ENCODE data around the gene SPINK9.
"Not testable (repeated sequence)": the region's sequence is repeated elsewhere in the genome, so short reads cannot be mapped to it uniquely, and the experiment has no call there.

Gene SPINK9, protein sequence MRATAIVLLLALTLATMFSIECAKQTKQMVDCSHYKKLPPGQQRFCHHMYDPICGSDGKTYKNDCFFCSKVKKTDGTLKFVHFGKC

DNA sequence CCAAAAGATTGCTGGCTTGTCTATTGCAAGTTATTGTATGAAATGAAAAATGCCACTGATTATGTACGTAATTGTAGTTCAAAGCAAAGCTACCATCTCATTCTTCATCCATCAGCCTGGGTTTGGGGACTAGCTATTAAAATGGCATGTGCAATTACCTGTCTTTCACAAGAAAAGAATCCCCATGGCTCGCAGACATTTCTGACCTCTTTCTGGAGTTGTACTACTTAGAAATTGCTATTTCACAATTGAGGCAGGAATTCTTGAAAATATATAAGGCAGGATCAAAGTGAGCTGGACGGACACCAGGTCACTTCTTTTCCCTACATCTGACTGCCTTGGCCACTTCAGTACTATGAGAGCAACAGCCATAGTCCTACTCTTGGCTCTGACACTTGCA, at the start of gene SPINK9:
Gene SPINK9 (plus strand): TSS at position 301 of the 400 bp plus-strand sequence. CDS start 55 bp downstream, at position 356.
- in situ Hi-C loops (cut with HindIII; ENCODE audit: low sequenced_read_pairs): no loop called here

DNA sequence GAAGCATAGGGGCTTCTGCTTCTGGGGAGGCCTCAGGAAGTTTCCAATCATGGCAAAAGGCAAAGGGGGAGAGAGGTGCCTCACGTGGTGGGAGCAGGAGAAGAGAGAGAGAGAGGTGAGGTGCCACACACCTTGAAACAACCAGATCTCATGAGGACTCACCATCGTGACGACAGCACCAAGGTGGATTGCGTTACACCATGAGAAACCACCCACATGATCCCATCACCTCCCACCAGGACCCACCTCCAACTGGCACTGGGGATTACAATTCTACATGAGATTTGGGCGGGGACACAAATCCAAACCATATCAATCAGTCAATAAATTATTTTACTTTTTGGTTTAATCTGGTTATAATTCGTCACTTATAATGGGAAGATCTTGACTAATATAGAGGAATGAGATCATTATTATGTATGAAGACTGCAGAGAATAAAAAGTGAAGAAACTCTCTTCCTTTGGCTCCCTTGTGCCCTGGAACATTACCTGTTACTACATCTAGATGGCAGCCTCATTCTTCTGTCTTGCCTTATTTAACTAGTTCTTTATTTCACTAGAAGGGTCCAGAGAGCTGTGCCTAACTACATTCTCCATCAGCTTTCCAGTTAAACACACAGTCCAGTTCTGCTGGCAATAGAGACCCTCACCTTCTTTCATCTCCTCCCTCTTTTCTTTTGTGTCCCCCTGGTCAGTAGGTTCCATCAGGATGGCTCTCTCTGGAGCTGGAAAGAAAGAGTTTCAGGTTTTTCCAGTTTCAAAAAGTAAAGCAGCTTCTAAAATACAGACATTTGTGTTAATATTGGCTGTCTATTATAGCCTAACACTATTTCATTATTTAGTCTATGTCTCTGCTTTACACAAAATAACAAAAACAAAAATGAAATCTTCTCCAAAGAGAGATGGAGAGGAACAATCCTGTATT, 44.8 kb upstream of the SPINK9 start:
- in situ Hi-C loops (cut with HindIII; ENCODE audit: low sequenced_read_pairs): no loop called here

DNA sequence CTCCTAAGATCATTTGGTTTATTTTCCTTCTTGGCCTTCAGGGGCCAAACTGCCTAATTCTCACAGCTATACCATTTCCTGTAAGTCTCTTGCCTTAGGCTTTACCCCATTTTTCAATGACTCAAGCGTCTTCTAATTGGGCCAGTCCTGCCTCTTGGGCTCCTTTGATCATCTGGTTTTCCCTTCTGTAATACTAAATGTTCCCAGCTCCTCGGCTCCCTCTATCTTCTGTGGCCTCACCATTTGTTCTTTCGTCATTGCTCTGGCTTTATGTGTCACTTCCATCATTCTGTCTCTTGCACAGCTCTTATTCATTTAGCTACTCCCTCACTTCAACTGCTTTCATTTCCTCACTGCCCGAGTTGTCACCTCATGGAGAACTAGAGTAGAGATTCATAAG, 37.6 kb upstream of the SPINK9 start:
- in situ Hi-C loops (cut with HindIII; ENCODE audit: low sequenced_read_pairs): no loop called here

DNA sequence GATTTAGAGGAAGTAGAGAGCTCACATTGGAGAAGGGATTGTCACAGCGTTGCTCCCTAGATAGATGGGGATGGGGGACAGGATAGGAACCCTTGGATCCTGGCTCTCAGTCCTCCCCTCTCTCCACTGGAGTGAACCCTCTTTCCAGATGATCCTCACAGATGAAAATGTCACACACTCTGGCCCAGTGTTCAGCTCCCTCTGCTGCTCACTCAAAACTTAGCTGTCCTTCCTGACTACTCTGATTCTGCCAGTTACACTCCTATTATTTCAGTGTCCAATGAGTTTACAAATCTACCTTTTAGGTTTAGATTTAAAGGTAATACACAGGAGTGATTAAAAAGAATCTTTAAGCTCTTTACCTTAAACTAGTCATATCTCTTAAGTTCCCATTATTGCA, 28.9 kb upstream of the SPINK9 start:
- in situ Hi-C loops (cut with HindIII; ENCODE audit: low sequenced_read_pairs): no loop called here

DNA sequence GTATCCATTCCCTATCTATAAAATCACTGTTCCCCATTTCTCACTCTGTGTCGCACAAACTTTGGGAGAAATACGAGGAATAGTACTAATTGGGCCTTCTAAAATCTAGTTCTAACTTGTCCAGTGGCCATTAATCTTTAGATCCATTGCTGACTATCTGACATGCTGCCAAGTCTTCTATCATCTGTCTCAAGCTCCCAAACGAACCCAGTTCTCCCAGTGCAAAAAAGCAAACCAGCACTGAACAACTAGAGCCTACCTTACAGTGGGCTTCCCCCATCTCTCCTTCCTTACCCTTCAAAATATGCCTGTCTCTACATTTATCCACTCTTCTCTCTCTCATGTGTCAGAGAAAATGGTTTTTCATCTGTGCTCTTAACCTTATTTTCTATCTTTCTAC, 26.3 kb upstream of the SPINK9 start:
- in situ Hi-C loops (cut with HindIII; ENCODE audit: low sequenced_read_pairs): no loop called here

DNA sequence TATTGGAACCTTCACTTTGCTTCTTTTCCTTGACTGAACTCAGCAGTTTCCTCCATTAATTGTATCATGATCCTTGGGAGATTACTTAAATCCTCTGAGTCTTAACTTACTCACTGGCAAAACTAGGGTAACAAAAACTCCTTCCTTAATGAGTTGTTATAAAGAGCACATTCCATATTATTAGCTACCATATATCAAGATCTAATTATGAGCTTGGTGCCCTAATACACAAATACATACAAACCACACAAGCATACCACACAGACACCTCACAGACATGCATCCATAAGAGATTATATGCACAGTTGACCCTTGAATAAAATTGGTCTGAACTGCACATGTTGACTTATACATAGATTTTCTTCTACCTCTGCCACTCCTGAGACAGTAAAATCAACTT, 25.6 kb upstream of the SPINK9 start:
- in situ Hi-C loops (cut with HindIII; ENCODE audit: low sequenced_read_pairs): no loop called here

DNA sequence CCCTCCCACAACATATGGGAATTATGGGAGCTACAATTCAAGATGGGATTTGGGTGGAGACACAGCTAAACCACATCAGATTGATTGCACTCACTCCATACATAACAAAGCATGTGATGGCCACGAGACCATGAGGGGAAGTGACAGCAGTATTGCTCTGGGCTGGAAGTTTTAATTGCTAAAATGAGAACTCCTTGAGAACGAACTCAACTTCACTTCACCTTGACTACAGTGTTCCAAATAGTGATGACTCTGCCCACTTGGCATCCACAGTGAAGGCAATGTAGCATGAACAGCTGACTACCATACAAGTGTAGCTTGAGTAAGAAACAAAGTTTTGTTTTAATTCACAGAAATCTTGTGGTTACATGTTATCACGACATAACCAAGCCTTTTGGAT, 23.9 kb upstream of the SPINK9 start:
- in situ Hi-C loops (cut with HindIII; ENCODE audit: low sequenced_read_pairs): no loop called here

DNA sequence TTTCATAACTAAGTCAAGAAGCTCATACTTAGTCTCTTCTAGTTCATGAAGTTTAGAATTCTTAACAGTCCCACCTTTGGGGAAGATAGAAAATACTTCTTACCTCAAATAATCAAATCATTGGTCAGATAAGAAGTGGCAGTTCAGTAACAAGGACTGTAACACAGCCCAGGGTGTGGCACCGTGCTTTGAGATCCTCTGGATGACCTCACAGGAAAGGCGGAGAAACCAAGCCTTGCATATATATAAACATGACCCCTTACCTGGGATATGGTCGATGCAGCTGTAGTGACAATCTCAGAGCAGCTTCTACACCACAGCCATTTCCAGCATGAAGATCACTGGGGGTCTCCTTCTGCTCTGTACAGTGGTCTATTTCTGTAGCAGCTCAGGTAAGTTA, 23.2 kb upstream of the SPINK9 start, which contains the start of gene SPINK7:
Gene SPINK7 (plus strand): TSS at position 271 of the 400 bp plus-strand sequence. CDS start 61 bp downstream, at position 332.
- in situ Hi-C loops (cut with HindIII; ENCODE audit: low sequenced_read_pairs): no loop called here

DNA sequence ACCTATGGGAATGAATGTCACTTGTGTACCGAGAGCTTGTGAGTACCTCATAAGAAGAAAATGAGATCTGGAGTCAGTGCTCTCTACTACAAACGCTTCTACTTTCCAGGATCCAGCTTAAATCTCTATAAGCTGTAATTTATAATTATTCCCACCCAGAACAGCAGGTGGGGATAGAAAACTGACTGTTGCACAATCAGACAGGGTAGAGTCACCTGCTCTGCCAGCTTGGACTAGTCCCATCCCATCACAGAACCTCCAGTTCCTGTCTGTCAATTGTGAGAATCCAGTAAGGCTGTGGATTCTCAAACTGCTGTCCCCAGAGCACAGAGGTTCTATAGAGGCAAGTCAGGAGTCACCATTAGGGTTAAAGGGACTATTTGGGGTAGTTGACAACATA, 21.2 kb upstream of the SPINK9 start:
- in situ Hi-C loops (cut with HindIII; ENCODE audit: low sequenced_read_pairs): no loop called here

DNA sequence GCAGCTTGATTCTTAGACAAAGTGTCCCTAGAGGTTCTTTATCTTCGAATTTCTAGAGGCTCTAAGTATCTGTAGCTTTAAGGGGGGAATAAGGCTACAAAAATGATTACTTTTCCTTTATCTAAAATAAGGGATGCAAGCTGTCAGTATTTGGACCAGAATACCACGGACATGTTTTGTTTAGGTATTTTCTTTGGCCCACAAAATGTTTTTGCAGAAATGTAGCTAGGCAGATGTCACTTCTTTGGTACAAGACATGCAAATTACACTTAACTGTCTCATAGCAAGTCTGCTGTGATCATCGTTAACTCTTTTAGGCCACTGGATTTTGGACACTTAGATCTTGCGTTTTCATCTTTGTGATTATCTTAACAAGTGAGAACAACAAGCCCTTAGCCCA, 20.6 kb upstream of the SPINK9 start:
- in situ Hi-C loops (cut with HindIII; ENCODE audit: low sequenced_read_pairs): no loop called here

DNA sequence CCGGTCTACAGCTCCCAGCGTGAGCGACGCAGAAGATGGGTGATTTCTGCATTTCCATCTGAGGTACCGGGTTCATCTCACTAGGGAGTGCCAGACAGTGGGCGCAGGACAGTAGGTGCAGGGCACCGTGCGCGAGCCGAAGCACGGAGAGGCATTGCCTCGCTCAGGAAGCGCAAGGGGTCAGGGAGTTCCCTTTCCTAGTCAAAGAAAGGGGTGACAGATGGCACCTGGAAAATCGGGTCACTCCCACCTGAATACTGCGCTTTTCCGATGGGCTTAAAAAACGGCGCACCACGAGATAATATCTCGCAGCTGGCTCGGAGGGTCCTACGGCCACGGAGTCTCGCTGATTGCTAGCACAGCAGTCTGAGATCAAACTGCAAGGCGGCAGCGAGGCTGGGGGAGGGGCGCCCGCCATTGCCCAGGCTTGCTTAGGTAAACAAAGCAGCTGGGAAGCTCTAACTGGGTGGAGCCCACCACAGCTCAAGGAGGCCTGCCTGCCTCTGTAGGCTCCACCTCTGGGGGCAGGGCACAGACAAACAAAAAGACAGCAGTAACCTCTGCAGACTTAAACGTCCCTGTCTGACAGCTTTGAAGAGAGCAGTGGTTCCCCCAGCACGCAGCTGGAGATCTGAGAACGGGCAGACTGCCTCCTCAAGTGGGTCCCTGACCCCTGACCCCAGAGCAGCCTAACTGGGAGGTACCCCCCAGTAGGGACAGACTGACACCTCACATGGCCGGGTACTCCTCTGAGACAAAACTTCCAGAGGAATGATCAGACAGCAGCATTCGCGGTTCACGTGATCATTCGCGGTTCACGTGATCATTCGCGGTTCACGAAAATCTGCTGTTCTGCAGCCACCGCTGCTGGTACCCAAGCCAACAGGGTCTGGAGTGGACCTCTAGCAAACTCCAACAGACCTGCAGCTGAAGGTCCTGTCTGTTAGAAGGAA, 15.1 kb upstream of the SPINK9 start:
- in situ Hi-C loops (cut with HindIII; ENCODE audit: low sequenced_read_pairs): not testable (repeated sequence)

DNA sequence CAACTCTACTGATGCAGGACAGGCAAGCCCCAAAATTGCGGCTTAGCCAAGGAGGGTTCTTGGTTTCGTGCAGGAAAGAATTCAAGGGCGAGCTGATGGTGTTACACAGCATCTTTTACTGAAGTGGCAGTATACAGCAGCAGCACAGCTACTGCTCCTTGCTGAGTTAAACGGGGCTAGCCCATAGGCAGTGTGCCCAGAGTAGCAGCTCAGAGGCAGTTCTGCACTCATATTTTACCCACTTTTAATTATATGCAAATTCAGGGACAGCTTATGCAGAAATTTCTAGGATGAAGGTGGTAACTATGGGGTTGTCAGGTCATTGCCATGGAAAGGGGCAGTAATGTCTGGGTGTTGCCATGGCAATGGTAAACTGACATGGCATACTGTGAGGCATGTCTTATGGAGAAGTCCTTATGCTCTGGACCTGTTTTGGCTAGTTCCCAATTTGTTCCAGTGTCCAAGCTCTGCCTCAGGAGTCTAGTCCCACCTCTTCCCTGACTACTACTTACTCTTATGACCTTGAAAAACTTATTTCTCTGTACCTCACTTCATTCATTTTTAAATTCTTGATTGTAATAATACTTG, 2.0 kb upstream of the SPINK9 start:
- in situ Hi-C loops (cut with HindIII; ENCODE audit: low sequenced_read_pairs): no loop called here

DNA sequence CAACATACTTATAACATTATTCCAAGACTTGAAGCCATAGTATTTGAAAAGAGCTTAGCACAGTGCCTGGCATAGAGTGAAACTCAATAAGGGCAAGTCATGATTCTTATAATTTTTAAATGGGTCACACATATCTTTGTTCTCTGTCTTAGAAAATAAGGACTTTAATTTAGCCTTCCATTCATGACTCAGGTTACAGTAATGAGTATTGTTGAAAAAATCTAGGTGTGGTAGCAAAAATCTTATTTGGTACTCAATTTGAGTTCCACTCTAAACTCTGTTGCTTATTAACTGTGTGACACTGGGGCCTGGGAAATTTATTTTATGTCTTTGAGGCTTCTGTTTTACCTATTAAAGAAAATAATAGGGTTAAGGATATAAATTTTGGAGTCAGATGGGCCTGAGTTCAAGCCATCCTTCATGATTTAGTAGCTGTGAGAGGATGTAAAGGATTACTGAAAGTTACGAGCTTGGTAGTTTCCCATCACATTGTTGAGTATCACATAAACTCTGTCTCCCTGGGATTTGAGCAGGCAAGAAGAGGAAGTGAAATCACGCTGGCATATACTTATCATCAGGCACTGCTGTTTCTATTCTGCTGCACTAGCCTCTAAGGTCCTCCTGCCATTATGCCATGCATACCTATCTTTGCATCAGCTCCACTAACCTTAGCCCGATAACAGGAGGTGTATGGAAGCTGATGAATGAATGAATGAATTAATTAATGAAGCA, 1.5 kb downstream of the SPINK9 start:
- in situ Hi-C loops (cut with HindIII; ENCODE audit: low sequenced_read_pairs): no loop called here

DNA sequence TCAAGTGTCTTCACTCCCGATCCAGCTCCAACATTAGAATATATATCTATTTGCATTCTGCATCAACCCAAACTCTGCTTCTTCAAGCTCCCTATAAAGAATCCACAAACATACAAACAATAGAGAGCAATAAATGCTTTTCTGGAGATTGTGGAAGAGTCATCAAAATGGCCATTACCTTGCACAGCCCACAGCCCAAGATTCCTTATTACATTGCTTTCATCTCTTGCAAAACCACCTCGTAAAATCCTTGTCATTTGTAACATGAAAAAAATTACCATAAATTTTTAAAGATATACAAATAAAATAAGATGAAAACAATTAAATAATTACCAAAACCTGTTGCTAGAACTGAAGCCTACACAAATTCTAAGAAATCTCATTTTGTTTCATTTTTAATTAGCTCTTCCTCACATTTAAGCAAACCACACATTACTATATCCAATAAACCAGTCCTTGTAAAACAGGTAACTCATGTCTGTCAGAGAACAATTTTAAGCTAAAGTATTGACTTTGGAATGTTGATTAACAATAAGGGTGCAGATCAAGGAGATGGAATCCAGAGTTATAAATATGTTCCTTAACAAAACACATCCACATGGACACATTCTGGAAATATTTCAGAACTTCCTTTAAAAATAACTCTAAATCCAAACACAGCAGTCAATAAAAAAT, 7.1 kb downstream of the SPINK9 start:
- in situ Hi-C loops (cut with HindIII; ENCODE audit: low sequenced_read_pairs): loop anchor here (5.0 kb wide), 1 partner anchor 75 kb away; the partner anchor contains the start of gene SPINK13

DNA sequence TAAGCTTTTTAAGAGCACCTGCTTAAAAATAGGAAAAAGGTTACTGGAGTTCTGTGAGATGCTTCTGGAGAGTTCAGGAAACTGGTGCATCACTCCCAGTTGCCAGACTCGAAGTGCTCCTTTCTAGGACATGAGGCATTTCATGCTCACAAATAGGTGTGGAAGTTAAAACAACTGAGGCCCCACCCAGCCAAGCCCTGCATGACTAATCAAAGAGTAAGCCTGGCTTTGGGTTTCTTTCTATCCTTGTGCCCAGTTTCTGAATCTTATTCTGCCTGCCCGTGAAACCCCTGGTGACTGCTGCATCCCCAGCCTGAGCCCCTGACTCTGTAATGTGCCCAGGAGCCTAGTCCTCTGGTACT, 7.7 kb downstream of the SPINK9 start:
- in situ Hi-C loops (cut with HindIII; ENCODE audit: low sequenced_read_pairs): loop anchor here (5.0 kb wide), 1 partner anchor 76 kb away; the partner anchor contains the start of gene SPINK13

DNA sequence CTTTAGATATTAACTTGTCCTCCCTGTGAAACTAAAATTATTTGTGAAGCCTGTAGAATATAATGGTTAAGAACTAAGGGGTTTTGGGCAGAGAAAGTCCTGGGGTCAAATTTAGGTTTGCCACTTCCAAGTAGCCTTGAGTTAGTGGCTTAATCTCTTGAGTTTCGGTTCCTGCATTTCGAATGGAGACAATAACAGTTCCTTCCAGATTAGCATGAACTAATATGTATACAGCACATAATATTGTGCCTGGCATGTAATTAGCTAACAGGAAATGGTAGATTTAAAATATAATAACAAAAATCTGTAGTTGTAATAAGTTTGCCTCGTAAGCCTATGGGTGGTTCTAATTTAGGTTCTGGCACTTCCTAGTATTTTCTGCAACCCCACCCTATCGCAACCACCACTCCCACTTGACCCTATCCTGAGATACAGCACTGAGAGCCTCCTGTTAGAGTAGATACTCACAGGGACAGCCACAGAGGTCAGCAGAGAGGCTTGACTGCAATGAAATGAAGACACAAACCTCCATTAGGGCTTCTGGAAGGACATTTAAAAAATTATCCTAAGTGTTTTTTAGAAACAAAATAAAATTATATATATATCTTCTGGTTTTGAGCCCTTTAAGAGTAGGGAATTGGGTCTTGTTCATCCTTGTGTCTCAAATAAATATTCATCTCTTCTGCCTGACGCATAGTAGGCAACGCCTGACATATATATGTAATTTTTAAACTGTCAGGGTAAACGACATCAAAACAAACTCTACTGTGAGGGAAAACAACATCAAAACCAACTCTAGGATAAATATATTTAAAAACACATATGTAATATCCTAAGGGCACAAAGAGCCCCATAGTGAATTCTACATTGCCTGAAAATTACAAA, 8.5 kb downstream of the SPINK9 start:
- in situ Hi-C loops (cut with HindIII; ENCODE audit: low sequenced_read_pairs): loop anchor here (5.0 kb wide), 1 partner anchor 77 kb away; the partner anchor contains the start of gene SPINK13

DNA sequence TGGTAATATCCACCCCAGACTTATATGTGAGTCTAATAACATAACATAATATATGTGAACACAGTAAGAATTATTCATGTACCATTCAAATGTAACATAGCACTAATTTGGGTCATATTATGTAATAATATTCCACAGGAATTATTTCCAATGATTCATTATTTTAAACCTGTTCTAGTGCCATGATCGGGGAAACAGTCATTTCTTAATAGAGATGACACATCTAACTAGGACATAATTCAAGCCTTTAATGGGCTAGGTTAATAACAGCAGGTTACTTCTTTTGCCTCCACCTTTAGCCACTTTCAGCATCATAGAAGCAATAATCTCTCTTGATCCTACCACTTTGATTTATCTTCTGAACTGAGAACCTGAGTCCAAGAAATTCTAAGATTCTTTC, 12.3 kb downstream of the SPINK9 start:
- in situ Hi-C loops (cut with HindIII; ENCODE audit: low sequenced_read_pairs): no loop called here

DNA sequence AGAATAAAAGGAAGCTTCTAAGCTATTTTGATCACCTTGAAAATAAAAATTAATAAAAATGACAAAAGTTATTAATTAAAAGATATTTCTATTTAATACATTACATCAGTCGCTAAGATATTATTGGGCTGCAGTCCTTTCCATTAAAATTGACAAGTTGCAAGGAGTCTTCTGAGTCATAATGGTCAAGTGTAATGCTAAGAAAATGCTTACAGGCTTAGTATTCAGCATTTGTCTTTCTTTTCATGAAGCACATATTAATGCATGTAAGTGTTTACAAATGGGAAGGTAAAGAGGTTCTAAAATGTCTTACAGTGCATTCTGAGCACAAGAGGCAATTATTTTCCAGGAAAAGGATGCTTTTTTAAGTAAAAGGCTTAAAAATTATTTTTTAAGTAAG, 17.3 kb downstream of the SPINK9 start:
- in situ Hi-C loops (cut with HindIII; ENCODE audit: low sequenced_read_pairs): no loop called here

DNA sequence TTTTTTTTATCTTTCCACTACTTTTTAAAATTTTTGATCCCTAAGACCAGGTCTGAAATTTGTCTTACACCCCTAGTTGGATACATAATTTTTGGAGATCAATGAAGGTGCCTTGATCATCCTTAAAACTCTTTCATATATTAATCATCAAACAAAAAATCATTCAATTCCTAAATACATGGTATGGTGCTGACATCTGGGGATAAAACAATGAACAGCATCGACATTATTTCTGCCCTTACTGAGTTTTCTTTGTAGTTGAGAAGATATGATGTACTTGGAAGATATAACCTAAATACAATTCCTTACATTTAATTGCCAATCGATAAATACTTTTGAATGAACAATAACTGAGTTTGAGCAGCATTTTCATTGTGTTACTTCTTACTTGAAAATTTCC, 18.3 kb downstream of the SPINK9 start:
- in situ Hi-C loops (cut with HindIII; ENCODE audit: low sequenced_read_pairs): no loop called here

Data from endothelial cell of hepatic sinusoid (primary cell).